IMR-90 (cell line): ENCODE data around the gene ATG10. TPM values are rescaled to one million over a fixed set of nuclear protein-coding genes. Genes with fewer than 3 reads are reported as not detected.

Experiments
- ATAC-seq: fragments of 200-7000 bp; cut with Tn5 transposase; 2 replicates; pipeline ENCODE4 v1.9.1; 2020; ENCODE audit warnings: low read depth, mild to moderate bottlenecking, moderate library complexity
- BruUV-seq: library from RNA; stranded (reverse); fragments of 400-500 nt; replicated peaks from 2 replicates; lab custom pipeline; 2021; lab: Mats Ljungman, UMichigan
- CTCF ChIA-PET: fragments of 300-600 bp; formaldehyde crosslinking; extraction: SDS; loops from one replicate; lab custom pipeline; 2021; ENCODE audit warnings: antibody characterized with exemption; lab: Yijun Ruan, JAX
- POLR2A ChIA-PET: fragments of 300-600 bp; sonication (Branson Sonifier 250); formaldehyde crosslinking; loops from one replicate; lab custom pipeline; 2022; ENCODE audit warnings: antibody characterized with exemption; ENCODE audit not compliant: unreplicated experiment; lab: Charles Lee
- DNase-seq: peaks from one replicate; pipeline ENCODE4 v3.0.0; 2013
- H2AFZ ChIP-seq: replicated peaks from 2 replicates; pipeline ENCODE3; 2013; ENCODE audit warnings: low read length, mild to moderate bottlenecking; ENCODE audit not compliant: poor library complexity
- H2AK5ac ChIP-seq: 2 replicates; pipeline ENCODE4 v1.6.1; 2013; ENCODE audit warnings: low read depth, low read length, inconsistent platforms
- H2AK9ac ChIP-seq: replicated peaks from 2 replicates; pipeline ENCODE3; 2013; ENCODE audit warnings: mild to moderate bottlenecking, low read depth, low read length, moderate library complexity; ENCODE audit not compliant: poor library complexity
- H2BK120ac ChIP-seq: 2 replicates; pipeline ENCODE4 v1.6.1; 2013; ENCODE audit warnings: low read depth, low read length, inconsistent platforms
- H2BK15ac ChIP-seq: 3 replicates; pipeline ENCODE4 v1.6.1; 2013; ENCODE audit warnings: low read depth, low read length, inconsistent platforms
- H2BK20ac ChIP-seq: 2 replicates; pipeline ENCODE4 v1.6.1; 2013; ENCODE audit warnings: low read depth, mild to moderate bottlenecking, inconsistent platforms, low read length, moderate library complexity
- H2BK5ac ChIP-seq: 2 replicates; pipeline ENCODE4 v1.6.1; 2013; ENCODE audit warnings: mild to moderate bottlenecking, low read depth, low read length, inconsistent platforms; ENCODE audit not compliant: poor library complexity, severe bottlenecking
- H3K14ac ChIP-seq: replicated peaks from 2 replicates; pipeline ENCODE4 v1.6.1; 2013; ENCODE audit warnings: low read depth, low read length, inconsistent platforms
- H3K18ac ChIP-seq: 2 replicates; pipeline ENCODE4 v1.6.1; 2013; ENCODE audit warnings: low read depth, low read length, control low read depth
- H3K23ac ChIP-seq: 2 replicates; pipeline ENCODE4 v1.6.1; 2013; ENCODE audit warnings: low read depth, low read length, inconsistent platforms
- H3K27ac ChIP-seq: 2 replicates; pipeline ENCODE4 v1.5.1; 2013; ENCODE audit warnings: mild to moderate bottlenecking, control low read depth, low read length; ENCODE audit not compliant: insufficient read depth
- H3K27me3 ChIP-seq: 2 replicates; pipeline ENCODE4 v1.6.1; 2013; ENCODE audit warnings: low read length; ENCODE audit not compliant: control insufficient read depth, insufficient read depth
- H3K36me3 ChIP-seq: 2 replicates; pipeline ENCODE4 v1.6.1; 2013; ENCODE audit warnings: low read length, mixed read lengths; ENCODE audit not compliant: control insufficient read depth, insufficient read depth
- H3K4ac ChIP-seq: 2 replicates; pipeline ENCODE4 v1.6.1; 2013; ENCODE audit warnings: low read depth, low read length, inconsistent platforms
- H3K4me1 ChIP-seq: 2 replicates; pipeline ENCODE4 v1.6.1; 2013; ENCODE audit warnings: low read length, mixed read lengths; ENCODE audit not compliant: control insufficient read depth, insufficient read depth
- H3K4me2 ChIP-seq: 2 replicates; pipeline ENCODE4 v1.6.1; 2013; ENCODE audit warnings: low read depth, mild to moderate bottlenecking, control low read depth, low read length, moderate library complexity
- H3K4me3 ChIP-seq: 2 replicates; pipeline ENCODE4 v1.5.1; 2013; ENCODE audit warnings: low read depth, mild to moderate bottlenecking, control low read depth, low read length, moderate library complexity; ENCODE audit not compliant: insufficient read depth
- H3K56ac ChIP-seq: 2 replicates; pipeline ENCODE4 v1.6.1; 2013; ENCODE audit warnings: low read length, inconsistent platforms; ENCODE audit not compliant: insufficient read depth; ENCODE audit errors: extremely low read depth
- H3K79me1 ChIP-seq, 2 experiments: 2 replicates each; pipeline ENCODE4 v1.6.1; 2013; ENCODE audit warnings: low read length in 2 of 2, inconsistent platforms in 1 of 2, low read depth in 1 of 2
- H3K9ac ChIP-seq: 2 replicates; pipeline ENCODE4 v1.6.1; 2013; ENCODE audit warnings: low read depth, low read length, control low read depth
- H3K9me1 ChIP-seq: 2 replicates; pipeline ENCODE4 v1.6.1; 2013; ENCODE audit warnings: low read length, inconsistent platforms; ENCODE audit not compliant: insufficient read depth
- H3K9me3 ChIP-seq: 2 replicates; pipeline ENCODE4 v1.6.1; 2013; ENCODE audit warnings: low read length; ENCODE audit not compliant: control insufficient read depth, insufficient read depth
- H4K20me1 ChIP-seq: 2 replicates; pipeline ENCODE4 v1.6.1; 2013; ENCODE audit warnings: low read length, inconsistent platforms; ENCODE audit not compliant: insufficient read depth
- H4K5ac ChIP-seq: 2 replicates; pipeline ENCODE4 v1.6.1; 2013; ENCODE audit warnings: mild to moderate bottlenecking, low read depth, low read length, control low read depth
- H4K8ac ChIP-seq, 2 experiments: 2 replicates each; pipeline ENCODE4 v1.6.1; 2013; ENCODE audit warnings: low read depth in 2 of 2, low read length in 2 of 2, control low read depth in 1 of 2, inconsistent platforms in 1 of 2
- H4K91ac ChIP-seq: 2 replicates; pipeline ENCODE4 v1.6.1; 2013; ENCODE audit warnings: low read depth, low read length, inconsistent platforms; ENCODE audit not compliant: insufficient read depth
- BHLHE40 ChIP-seq: fragments of 150-350 bp; IDR thresholded peaks from 2 replicates; pipeline ENCODE4 v1.6.1; 2016; ENCODE audit warnings: mild to moderate bottlenecking, low read depth, low read length
- CEBPB ChIP-seq: IDR thresholded peaks from 2 replicates; pipeline ENCODE4 v1.6.1; 2012; ENCODE audit warnings: low read depth, low read length, improper control_type of control experiment
- CHD1 ChIP-seq: IDR thresholded peaks from 2 replicates; pipeline ENCODE4 v1.6.1; 2012; ENCODE audit warnings: low read depth, low read length, improper control_type of control experiment
- CTCF ChIP-seq: conservative IDR thresholded peaks from 2 replicates; pipeline ENCODE4 v1.5.1; 2012; ENCODE audit warnings: mild to moderate bottlenecking, low read depth, low read length, improper control_type of control experiment
- ELK1 ChIP-seq: fragments of 150-350 bp; IDR thresholded peaks from 2 replicates; pipeline ENCODE4 v1.6.1; 2016; ENCODE audit warnings: low read depth, mild to moderate bottlenecking, low read length, moderate library complexity, borderline replicate concordance
- FOS ChIP-seq: fragments of 150-350 bp; IDR thresholded peaks from 2 replicates; pipeline ENCODE4 v1.6.1; 2016; ENCODE audit warnings: low read depth, low read length
- MAFK ChIP-seq: IDR thresholded peaks from 2 replicates; pipeline ENCODE4 v1.6.1; 2012; ENCODE audit warnings: low read depth, low read length, improper control_type of control experiment
- MAZ ChIP-seq: IDR thresholded peaks from 2 replicates; pipeline ENCODE4 v1.6.1; 2012; ENCODE audit warnings: low read depth, mild to moderate bottlenecking, low read length, improper control_type of control experiment, moderate library complexity, borderline replicate concordance
- MXI1 ChIP-seq: IDR thresholded peaks from 2 replicates; pipeline ENCODE4 v1.6.1; 2012; ENCODE audit warnings: low read depth, mild to moderate bottlenecking, low read length, moderate library complexity, borderline replicate concordance
- NFE2L2 ChIP-seq: fragments of 150-350 bp; IDR thresholded peaks from 2 replicates; pipeline ENCODE4 v1.6.1; 2016; ENCODE audit warnings: low read depth, mild to moderate bottlenecking, low read length
- POLR2A ChIP-seq: IDR thresholded peaks from 2 replicates; pipeline ENCODE4 v1.6.1; 2012; ENCODE audit warnings: mild to moderate bottlenecking, low read depth, low read length
- RAD21 ChIP-seq: IDR thresholded peaks from 2 replicates; pipeline ENCODE4 v1.6.1; 2012; ENCODE audit warnings: low read length, improper control_type of control experiment
- RCOR1 ChIP-seq: IDR thresholded peaks from 2 replicates; pipeline ENCODE4 v1.6.1; 2012; ENCODE audit warnings: mild to moderate bottlenecking, low read length, improper control_type of control experiment; ENCODE audit not compliant: insufficient replicate concordance
- RFX5 ChIP-seq: IDR thresholded peaks from 2 replicates; pipeline ENCODE4 v1.8.0; 2012; ENCODE audit warnings: low read depth, mild to moderate bottlenecking, low read length, moderate library complexity
- SMC3 ChIP-seq: fragments of 150-350 bp; IDR thresholded peaks from 2 replicates; pipeline ENCODE4 v1.6.1; 2016; ENCODE audit warnings: low read depth, mild to moderate bottlenecking, antibody characterized with exemption, low read length, moderate library complexity
- USF2 ChIP-seq: fragments of 150-350 bp; IDR thresholded peaks from 2 replicates; pipeline ENCODE4 v1.6.1; 2017; ENCODE audit warnings: mild to moderate bottlenecking, antibody characterized with exemption, low read length, low read depth
- WGBS, 2 experiments: methylation state at CpG; one replicate each; pipeline versions ENCODE4 v1.1.5 to v1.1.7; 2013; ENCODE audit warnings: missing lambda C conversion rate in 2 of 2; ENCODE audit not compliant: insufficient read length in 1 of 2; ENCODE audit errors: extremely low coverage in 2 of 2; 5-methylcytosine and 5-hydroxymethylcytosine counted together
- dilution Hi-C: fragments of 300-500 bp; cut with HindIII; formaldehyde crosslinking; loops from one replicate; pipeline ENCODE4 v1.14.3; 2018; ENCODE audit warnings: low sequenced_read_pairs; ENCODE audit not compliant: unreplicated experiment
- in situ Hi-C: fragments of 300-500 bp; cut with MboI; formaldehyde crosslinking; loops from 3 replicates; pipeline ENCODE4 v1.14.3; 2019; ENCODE audit warnings: low sequenced_read_pairs, inconsistent platforms, mixed read lengths
- intact Hi-C: fragments of 100-400 bp; cut with micrococcal nuclease; formaldehyde crosslinking; loops from 2 replicates; pipeline ENCODE4 v1.10.0; 2022
- polyA plus RNA-seq, 3 experiments: library from polyadenylated mRNA; depleted of rRNA; stranded (reverse); fragments of >200 nt; gene quantifications; 2 replicates each; pipeline ENCODE4 v1.2.3, GENCODE V29; 2012; ENCODE audit warnings: low replicate concordance in 1 of 3
- total RNA-seq: library from RNA; depleted of rRNA; stranded (reverse); fragments of >200 nt; gene quantifications from 2 replicates; pipeline ENCODE4 v1.2.3, GENCODE V29; 2012

The ATG10 gene
- total and polyA plus RNA-seq, 2 of the 4 experiments (the other 2 are of a cell fraction): 3.4 to 8.1 TPM

- H4K8ac ChIP-seq: no peak overlapping the region
- no peaks in the 10 kb centered on the region for H3K9me1 ChIP-seq
- H3K56ac ChIP-seq: no peak overlapping the region
- H3K36me3 ChIP-seq: no peaks in the 10 kb centered on the region
- dilution Hi-C loops: no loop called here
- no peak overlapping the region for H2AFZ ChIP-seq
- H3K9me3 ChIP-seq: no peaks in the 10 kb centered on the region; the same call in 1 of the 2 replicates
- intact Hi-C loops: no loop called here
- H2BK15ac ChIP-seq: no peak overlapping the region
- DNase-seq: no peak
- WGBS, 2 experiments: no CpG with 5 or more reads among the region's 1 CpG
- no peak overlapping the region for H4K91ac ChIP-seq
- H3K14ac ChIP-seq: no peak overlapping the region
- TF ChIP-seq CTCF: no peak
- TF ChIP-seq NFE2L2: no peak
- no peak for TF ChIP-seq ELK1
- no peak for TF ChIP-seq FOS
- TF ChIP-seq MAZ: no peak
- no peak for TF ChIP-seq BHLHE40
- TF ChIP-seq RFX5: no peak
- no peak for TF ChIP-seq USF2
- TF ChIP-seq RCOR1: no peak
- no peak for TF ChIP-seq MXI1
- TF ChIP-seq RAD21: no peak
- no peak for TF ChIP-seq MAFK
- no peak for TF ChIP-seq POLR2A
- no peak for TF ChIP-seq CHD1
- TF ChIP-seq SMC3: no peak
- TF ChIP-seq CEBPB: no peak
- H3K4me3 ChIP-seq: no peak overlapping the region
- ATAC-seq: no peak
- H4K20me1 ChIP-seq: no peaks in the 10 kb centered on the region
- H3K27me3 ChIP-seq: no peaks in the 10 kb centered on the region
- no peak overlapping the region for H2BK5ac ChIP-seq
- no peaks in the 10 kb centered on the region for H3K4me1 ChIP-seq
- H3K27ac ChIP-seq: no peak overlapping the region
- no peak overlapping the region for H3K23ac ChIP-seq
- no peak overlapping the region for H3K4ac ChIP-seq
- H2AK9ac ChIP-seq: no peak overlapping the region
- BruUV-seq: no TSS peak
- H2AK5ac ChIP-seq: no peak overlapping the region
- ChIA-PET POLR2A (no interaction called here), CTCF (no interaction called here)
- H3K79me1 ChIP-seq: no peaks in the 10 kb centered on the region
- H3K4me2 ChIP-seq: no peak overlapping the region
- no peak overlapping the region for H2BK120ac ChIP-seq
- no peak overlapping the region for H2BK20ac ChIP-seq
- H3K9ac ChIP-seq: no peak overlapping the region
- H4K5ac ChIP-seq: no peak overlapping the region
- H3K18ac ChIP-seq: no peak overlapping the region
- in situ Hi-C loops: no loop called here
These were observed 29.1 kb upstream of the ATG10 start for GRCh38 chr5:81942746-81943145.
